DMS114 treated with DMSO at 0.1 percent for 48 hours (cell line): ENCODE measurements around the gene CEACAM1.
"Not testable (repeated sequence)": the region's sequence is repeated elsewhere in the genome, so short reads cannot be mapped to it uniquely, and the experiment has no call there.

Source experiments
- DNase-seq: peaks from one replicate; lab custom pipeline; 2025; ENCODE audit not compliant: unreplicated experiment; lab: John Stamatoyannopoulos, UW

Gene CEACAM1

GRCh38 chr19:42528354-42529247, at the start of gene CEACAM1:
CEACAM1 (minus strand) TSS chr19:42528481; CDS start chr19:42528374, 107 bp downstream.
- DNase-seq, result no peak

GRCh38 chr19:42577016-42577415, 48.7 kb upstream of the CEACAM1 start:
- no peak for DNase-seq

- DNase-seq, result no peak
Observed at GRCh38 chr19:42576241-42576640, 48.0 kb upstream of the CEACAM1 start.

GRCh38 chr19:42573642-42574041, 45.4 kb upstream of the CEACAM1 start:
- DNase-seq, result no peak

- no peak for DNase-seq
Observed at GRCh38 chr19:42571116-42571515, 42.8 kb upstream of the CEACAM1 start.

GRCh38 chr19:42569193-42569592, 40.9 kb upstream of the CEACAM1 start:
- no peak for DNase-seq

GRCh38 chr19:42568006-42568405, 39.7 kb upstream of the CEACAM1 start:
- peak; percentile 2 for DNase-seq

- DNase-seq, result no peak
Observed at GRCh38 chr19:42567567-42567966, 39.3 kb upstream of the CEACAM1 start.

GRCh38 chr19:42563352-42564210, 35.3 kb upstream of the CEACAM1 start:
- DNase-seq, result peak; percentile 64

- DNase-seq, result no peak
Observed at GRCh38 chr19:42561512-42561911, 33.2 kb upstream of the CEACAM1 start.

- no peak for DNase-seq
Observed at GRCh38 chr19:42560731-42561130, 32.5 kb upstream of the CEACAM1 start.

- no peak for DNase-seq
Observed at GRCh38 chr19:42558450-42559150, 30.3 kb upstream of the CEACAM1 start.

GRCh38 chr19:42557386-42557871, 29.1 kb upstream of the CEACAM1 start:
- DNase-seq, result not testable (repeated sequence)

- DNase-seq, result no peak
Observed at GRCh38 chr19:42555801-42556200, 27.5 kb upstream of the CEACAM1 start.

- no peak for DNase-seq
Observed at GRCh38 chr19:42555317-42555716, 27.0 kb upstream of the CEACAM1 start.

- DNase-seq, result no peak
Observed at GRCh38 chr19:42554046-42554575, 25.8 kb upstream of the CEACAM1 start.

- no peak for DNase-seq
Observed at GRCh38 chr19:42553292-42554045, 25.2 kb upstream of the CEACAM1 start.

- DNase-seq, result no peak
Observed at GRCh38 chr19:42552086-42553065, 24.1 kb upstream of the CEACAM1 start.

GRCh38 chr19:42550521-42550920, 22.2 kb upstream of the CEACAM1 start:
- not testable (repeated sequence) for DNase-seq
